GM21447 (cell line): Measurements from ENCODE around the gene SLC8A3.

ENCODE experiments used
- ATAC-seq: cut with Tn5 transposase; IDR thresholded peaks from one replicate; pipeline ENCODE4 v1.9.1; 2021; ENCODE audit not compliant: unreplicated experiment

The SLC8A3 gene

GRCh38 chr14:70029296-70030132 lies 159.2 kb downstream of the SLC8A3 start:
- no peak for ATAC-seq

GRCh38 chr14:70027785-70028428 lies 160.8 kb downstream of the SLC8A3 start:
- ATAC-seq: no peak

DNA sequence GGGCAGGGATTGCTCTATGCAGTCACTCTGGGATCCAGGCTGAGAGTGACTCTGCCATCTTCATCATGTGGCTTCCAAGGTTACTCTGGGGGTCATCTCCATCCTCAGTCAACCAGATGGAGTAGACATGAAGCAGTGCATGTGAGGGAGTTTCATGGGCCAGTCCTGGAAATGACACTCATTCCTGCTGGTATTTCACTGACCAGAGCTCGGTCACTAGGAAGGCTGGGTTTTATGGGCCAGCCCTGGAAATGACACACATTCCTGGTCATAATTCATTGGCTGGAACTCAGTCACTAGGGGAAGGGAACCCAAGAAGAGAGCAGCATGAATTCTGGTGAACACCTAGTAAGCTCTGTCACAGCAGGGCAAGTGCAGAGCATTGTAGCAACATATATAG lies 164.9 kb downstream of the SLC8A3 start:
- ATAC-seq: no peak

DNA sequence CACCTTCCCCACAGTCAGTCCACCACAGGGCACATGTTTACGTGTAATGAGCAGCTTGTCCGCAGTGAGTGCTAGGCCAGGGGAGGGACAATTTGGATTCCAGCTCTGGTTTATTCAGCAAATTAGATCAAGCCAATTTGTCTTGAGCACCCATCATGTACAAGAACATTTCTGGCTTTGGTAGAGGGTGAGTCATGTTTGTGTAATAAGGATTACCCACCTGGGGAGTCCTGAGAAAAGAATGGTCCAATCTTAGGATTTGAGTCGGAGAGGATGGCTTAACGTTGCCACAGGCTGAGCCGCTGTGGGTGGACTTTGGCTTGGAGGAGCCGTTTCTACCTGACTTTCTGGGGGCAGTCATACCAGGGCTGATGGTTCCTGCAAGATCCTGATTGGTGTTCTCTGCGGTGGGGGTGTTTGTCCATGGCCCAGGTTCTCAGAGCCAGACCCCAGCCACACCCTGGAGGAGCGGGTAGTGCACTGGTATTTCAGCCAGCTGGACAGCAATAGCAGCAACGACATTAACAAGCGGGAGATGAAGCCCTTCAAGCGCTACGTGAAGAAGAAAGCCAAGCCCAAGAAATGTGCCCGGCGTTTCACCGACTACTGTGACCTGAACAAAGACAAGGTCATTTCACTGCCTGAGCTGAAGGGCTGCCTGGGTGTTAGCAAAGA lies 165.8 kb downstream of the SLC8A3 start:
- ATAC-seq: no peak

DNA sequence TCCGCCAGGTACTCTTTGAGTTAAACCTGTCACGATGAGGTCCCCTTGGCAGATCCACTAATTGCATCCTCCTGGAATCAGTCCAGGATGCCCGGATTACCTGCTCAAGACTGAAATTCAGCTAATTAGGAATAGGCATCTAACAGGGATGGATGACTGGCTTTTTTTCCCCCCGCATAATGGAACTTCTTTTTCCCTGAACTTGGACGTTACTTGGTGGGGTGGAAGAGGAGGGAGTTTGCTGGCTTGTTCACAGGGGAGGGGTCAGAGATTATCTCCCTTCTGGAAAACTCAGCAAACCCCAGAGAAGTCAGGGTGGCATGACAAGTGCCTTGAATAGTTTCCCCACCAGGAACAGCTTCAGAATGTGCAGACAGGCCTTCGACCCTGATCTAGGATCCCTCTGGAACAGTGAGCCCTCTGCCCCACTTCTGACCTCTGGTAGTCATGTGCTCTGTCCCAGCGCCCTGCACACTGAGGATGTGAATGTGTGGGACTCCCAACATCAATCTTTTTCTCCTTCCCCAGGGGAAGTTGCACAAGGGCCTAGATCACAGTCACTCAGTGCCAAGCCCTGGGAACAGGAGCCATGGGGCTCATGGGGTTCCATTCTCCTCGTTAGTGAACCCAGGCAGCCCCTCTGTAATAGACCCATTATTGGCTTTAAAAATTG lies 167.1 kb downstream of the SLC8A3 start:
- ATAC-seq: no peak

DNA sequence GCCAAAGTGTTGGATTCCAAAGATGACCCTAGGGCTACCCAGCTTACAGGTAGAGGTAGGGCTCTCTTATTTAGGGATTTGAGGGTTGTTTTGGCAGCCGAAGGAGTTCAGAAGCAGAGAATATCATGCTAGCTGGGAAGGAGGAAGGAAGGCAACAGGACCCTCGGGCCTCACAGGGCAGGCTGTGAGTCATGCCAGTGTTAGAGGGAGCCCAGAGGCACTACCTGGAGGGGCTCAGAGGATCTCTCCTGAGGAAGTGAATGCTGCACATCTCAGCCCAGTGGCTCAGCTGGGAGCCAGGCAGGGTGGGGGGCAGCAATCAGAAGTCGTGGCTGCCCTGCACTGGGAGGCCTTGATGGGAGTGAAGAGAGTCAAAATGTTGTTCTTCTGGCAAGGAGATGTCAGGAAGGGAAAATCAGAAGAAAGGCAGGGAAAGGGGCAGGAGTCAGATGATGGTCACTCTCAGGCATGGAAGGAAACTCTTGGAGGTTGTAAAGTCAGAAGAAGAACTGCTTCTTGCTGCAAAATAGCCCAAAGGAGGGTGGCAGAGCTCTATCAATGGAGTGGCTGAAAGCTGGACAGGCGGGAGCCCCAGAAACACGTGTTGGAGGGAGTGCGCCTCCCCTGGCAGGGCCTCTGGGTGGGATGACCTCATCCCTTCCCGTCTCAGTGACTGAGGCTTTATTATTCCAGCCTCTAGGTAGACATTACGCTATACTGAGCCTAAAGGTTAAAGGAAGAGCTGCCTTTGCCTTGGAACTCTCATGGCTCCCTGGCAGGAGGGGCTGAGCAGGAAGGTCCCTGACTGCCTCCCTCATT lies 168.2 kb downstream of the SLC8A3 start:
- no peak for ATAC-seq

GRCh38 chr14:70019695-70020094 lies 169.1 kb downstream of the SLC8A3 start:
- ATAC-seq: no peak

- ATAC-seq: peak; percentile 50
Observed at GRCh38 chr14:70018713-70019211, 170.0 kb downstream of the SLC8A3 start.

DNA sequence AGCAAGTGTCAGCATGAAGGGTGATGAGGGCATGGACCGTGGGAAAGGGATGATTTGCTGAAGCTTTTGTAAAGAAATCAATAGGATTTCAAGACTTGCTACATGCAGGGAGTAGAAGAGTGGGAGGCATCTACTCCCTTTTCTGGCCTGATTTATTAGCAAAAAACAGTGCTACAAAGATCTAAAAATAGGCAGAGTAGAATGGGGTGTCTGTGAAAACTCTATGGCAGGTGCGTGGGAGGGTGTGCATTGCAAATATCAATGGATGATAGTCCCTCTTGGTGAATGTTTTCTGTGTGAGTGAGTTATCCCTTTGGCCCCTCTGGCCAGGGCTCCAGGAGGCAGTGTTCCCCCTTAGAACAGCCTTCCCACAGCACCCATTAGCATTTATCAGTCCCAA lies 170.5 kb downstream of the SLC8A3 start:
- ATAC-seq: no peak

- no peak for ATAC-seq
Observed at GRCh38 chr14:70014406-70015095, 174.2 kb downstream of the SLC8A3 start.

GRCh38 chr14:70013271-70013873 lies 175.4 kb downstream of the SLC8A3 start:
- no peak for ATAC-seq

DNA sequence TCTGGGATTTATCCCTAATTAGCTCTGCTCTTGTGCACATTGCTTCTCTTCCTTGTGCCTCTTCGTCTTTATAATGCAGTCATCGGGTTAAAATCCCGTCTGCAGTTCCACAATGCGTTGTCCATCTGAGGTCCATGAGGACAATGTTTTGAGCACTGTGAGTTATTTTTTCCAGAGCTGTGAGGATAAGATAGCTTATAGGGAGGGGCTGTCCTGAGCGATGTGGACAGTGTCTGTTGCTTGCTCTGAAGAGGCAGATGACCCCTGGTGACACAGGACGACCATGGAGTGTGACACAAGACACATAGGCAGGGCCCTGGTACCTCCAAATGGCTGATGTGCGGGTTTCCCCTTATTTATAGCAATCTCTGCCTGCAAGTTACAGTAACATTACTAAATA lies 177.0 kb downstream of the SLC8A3 start:
- ATAC-seq: no peak

DNA sequence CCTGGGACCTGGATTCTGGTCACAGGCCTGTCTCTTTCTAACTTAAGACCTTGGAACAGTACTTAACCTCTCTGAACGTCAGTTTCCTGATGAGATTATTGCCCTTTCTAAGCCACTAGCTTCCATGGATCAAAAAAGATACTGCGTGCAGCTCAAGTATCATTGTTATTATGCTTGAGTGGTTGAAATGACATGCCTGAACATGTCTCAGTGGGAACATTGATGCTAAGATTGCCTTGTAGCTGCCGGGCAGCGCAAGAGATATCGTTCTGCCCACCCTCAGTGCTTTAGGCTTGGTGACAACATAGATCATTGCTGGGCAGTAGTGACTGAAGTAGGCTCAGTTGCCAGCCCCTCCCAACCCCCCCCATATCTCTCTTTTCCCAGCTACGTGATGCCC lies 177.7 kb downstream of the SLC8A3 start:
- no peak for ATAC-seq

DNA sequence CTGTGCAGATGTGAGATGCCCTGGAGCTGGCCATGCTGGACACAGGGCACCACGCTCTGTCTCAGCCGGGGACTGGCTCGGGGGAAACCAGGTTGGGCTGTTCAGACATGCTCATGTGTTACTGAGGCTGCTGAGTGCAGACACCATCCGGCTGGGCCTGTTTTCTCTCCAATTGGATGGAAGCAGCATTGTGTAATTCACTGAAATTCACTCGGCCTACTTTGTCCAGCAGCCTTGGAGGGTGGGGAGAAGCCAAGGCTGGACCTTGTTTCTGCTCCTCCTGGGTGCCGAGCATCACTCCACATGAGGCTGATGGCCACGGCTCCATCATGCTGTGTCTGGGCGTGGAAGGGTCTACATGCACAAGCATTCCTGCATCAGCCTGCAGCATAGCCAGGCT lies 178.8 kb downstream of the SLC8A3 start:
- no peak for ATAC-seq

DNA sequence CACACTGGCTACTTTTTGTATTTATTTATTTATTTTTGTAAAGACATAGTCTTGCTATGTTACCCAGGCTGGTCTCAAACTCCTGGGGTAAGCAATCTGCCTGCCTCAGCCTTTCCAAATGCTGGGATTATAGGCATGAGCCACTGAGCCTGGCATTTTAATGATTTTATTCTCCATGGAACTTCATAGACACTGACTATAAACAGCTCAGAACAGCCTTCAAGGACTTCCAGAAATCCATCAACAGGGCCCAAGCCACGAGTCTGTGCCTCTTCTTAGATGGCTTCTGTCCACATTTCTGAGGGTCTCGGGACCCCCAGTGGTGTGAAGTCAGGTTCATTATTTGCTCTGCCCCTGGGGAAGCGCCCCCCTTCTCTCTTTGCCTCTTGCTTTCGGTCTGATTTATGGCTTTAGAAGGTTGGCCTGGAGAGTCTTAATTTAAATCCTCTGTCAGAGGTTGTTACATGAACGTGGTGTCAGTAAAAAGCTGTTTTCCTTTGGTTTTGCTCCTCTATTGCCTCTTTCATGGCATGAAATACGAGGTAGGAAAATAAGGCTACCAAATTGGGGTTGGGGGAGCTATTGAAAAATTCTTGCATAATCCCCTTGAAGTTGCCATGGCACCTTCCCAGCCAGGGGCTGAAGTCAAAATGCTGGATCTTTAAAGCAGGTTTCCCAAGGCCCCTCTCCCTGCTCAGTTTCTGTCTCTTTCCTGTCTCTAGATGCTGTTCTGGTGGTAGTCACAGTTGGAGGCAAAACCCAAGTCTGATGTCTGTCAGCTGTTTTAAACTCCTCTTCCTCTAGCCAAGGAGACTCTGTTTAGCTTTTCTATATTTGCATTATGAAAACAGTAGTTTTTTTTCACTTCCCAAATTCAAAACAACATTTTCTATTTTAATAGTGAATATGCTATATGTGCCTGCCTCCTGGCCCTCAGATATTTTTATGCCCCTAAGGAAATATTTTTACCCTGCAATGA lies 180.2 kb downstream of the SLC8A3 start:
- ATAC-seq: peak; percentile 63

DNA sequence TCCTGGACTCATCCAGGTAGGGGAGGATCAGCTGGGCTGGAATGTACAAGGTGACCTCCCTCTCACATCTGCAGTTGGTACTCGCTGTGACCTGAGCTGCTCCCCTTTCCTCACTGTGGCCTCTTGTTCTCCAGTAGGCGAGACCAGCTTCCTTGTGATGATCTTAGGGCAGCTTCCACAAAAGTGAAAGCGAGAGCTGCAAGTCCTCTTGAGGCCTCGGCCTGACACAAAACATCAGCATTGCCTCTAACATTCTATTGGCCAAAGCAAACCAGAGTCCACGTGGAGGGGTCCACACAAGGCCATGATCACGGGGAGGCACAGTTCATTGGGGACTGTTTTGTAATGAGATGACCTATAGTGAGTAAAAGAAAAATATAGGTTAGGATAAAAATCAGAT lies 182.1 kb downstream of the SLC8A3 start:
- ATAC-seq: no peak

DNA sequence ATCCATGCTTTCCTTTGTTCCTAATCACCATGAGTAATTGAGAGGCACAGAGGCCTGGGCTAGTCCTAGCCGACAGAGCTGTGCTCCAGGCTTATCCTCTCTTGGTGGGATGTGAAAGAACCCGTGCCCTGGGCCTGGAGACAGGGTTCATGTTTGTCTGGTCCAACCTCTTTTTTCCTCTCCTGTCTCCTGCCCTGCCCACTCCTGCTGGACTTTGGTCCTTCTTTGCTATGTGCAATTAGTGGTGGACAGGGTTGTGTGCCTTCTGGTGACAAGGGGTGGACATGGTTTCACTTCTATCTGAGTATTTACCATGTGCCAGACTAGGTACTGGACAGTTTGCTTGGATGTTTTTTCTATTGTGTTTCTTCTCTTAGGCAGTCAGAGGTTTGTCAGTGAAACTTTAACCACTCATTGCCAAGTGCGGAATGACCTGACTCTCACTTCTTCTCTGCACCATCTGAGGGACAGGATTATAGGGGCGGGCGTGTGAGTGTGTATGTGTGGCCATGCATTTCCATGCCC lies 183.4 kb downstream of the SLC8A3 start:
- no peak for ATAC-seq

DNA sequence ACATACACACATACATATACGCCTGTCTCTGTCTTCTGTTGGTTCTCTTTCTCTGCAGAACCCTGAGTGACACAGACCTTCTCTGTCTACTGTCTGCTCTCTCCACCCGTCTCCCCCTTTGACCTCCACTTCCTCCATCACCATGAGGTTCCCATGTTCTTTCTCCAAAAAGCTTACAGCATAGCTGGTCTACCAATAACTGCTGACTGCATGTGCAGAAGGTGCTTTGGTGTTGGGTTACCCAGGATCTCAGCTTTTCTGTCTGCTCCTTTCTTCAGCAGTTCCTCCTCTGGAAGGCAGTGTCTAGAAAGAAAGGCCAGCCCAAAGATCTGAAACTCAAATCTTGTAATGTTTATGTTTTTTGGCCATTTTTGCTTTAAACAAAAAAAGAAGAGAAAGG lies 184.0 kb downstream of the SLC8A3 start:
- ATAC-seq: no peak
